GM10847 (cell line): ENCODE results near the gene TMEM126B.

Experiments used
- POLR2A ChIP-seq: IDR thresholded peaks from 2 replicates; pipeline ENCODE4 v1.6.1; 2011; ENCODE audit not compliant: insufficient read length; ENCODE audit errors: extremely low read depth

TMEM126B gene

DNA sequence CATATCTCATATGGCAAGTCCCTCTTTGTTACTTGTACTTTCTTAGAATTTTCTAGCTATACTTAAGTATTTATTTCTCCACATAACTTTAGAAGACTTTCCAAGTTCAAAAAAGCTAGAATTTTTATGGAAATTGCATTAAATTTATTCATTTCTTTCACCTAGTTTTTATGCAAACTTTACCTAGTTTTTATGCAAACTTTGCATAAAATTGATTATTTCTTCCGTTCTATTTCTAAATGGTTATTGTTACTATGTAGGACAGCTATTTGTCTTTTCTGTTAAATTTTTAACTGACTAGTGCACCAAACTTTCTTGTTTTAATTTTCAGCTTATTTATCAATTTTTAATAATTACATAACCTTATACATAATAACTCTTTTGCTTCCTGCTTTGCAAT lies 39.8 kb downstream of the TMEM126B start:
- TF ChIP-seq POLR2A = no peak

DNA sequence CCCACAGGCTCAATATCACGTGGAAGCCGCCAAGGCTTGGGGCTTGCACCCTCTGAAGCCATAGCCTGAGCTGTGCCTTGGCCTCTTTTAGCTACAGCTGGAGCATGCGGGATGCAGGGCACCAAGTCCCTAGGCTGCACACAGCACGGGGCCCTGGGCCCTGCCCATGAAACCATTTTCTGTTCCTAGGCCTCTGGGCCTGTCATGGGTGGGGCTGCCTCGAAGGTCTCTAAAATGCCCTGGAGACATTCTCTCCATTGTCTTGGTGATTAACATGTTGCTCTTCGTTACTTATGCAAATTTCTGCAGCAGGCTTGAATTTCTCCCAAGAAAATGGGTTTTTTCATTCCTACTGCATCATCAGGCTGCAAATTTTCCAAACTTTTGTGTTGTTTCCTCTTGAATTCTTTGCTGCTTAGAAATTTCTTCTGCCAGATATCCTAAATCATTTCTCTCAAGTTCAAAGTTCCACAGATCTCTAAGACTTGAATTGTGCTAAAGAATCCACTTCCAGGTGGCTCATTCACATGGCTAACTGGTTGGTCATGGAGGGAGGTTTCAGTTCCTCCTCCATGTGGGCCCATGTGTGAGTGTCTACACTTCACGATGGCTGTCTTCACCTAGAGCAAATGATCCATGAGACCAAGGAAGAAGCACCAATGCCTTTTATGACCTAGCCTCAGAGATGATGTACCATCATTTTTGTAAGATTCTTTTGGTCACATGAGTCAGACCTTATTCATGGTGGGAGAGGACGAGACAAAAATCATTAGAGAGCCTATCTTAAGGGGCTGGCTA lies 43.9 kb downstream of the TMEM126B start:
- no peak for TF ChIP-seq POLR2A

- no peak for TF ChIP-seq POLR2A
These were observed 45.0 kb downstream of the TMEM126B start for GRCh38 chr11:85673393-85673792.

GRCh38 chr11:85679576-85679975 lies 51.2 kb downstream of the TMEM126B start:
- no peak for TF ChIP-seq POLR2A

DNA sequence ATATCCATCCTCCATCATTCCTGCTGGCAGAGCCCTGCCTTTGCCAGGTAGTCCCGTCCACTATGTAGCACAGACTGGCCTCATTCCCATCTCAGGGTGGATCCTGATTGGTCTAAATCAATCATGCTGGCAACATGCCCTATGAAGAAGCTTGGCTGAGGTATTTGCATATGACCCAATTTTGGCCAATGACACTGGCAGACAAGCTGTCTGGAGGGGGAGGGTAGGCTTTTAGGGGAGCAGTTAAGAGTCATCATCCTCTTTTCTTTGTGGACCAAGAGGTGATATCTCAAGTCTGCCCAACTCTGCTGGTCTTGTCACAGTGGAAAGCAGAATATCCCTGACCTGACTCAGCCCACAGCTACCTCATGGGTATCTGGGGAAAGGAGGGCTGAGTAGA lies 52.5 kb downstream of the TMEM126B start:
- TF ChIP-seq POLR2A = no peak

DNA sequence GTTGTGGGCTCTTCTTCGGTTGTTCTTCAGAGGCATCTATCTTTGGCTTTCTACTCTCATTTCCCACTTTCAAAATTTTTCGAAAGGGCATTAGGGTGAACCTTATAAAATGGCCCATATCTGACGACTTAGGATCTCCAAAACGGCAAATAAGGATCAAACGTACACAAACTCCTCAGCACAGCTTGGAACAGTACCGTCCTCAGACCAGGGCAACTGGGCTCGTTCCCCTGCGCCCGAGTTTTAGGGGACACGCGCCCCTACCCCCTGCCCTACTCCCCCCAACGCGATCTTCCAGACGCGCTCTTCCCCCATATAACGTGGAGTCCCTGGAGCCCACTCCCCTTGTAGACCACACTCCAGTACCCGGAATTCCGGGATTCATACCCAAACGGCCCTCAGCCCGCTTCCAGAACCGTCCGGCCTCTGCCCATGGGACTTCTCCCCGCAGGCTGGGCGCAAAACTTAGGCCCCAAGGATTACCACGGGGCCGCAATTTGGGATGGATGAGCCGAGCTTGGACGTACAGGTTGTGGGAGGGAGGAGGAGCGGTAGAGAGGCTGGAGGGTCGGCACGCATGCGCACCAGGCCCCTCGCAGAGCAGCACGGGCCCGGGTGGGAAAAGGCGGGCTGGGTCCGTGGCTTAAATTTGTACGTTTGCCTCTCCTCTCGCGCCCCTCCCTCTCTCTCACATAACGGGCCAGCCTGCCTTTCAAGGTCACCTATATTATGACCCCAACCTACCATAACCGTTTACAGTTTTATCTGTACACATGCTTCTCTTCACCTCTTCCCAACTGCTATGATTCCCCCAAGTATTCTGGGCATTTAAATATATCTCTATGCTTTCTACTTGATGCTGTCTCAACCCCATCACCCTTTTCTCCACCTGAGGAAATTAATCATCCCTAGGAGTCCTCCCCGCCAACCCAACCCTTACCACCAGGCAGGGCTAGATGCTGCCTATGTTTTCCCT lies 54.2 kb downstream of the TMEM126B start:
- no peak for TF ChIP-seq POLR2A

- no peak for TF ChIP-seq POLR2A
These were observed 56.9 kb downstream of the TMEM126B start for GRCh38 chr11:85685125-85685819.

- TF ChIP-seq POLR2A = no peak
These were observed 57.5 kb downstream of the TMEM126B start, which contains the start of gene CCDC89 for GRCh38 chr11:85685820-85686459. CCDC89 (minus strand) TSS chr11:85686195; CDS start chr11:85686130, 65 bp downstream.
